Keratinocyte (primary cell): ENCODE results near the gene IRF4. TPM values are rescaled to one million over a fixed set of nuclear protein-coding genes. Genes with fewer than 3 reads are reported as not detected.

Experiments
- DNase-seq: peaks from one replicate; pipeline ENCODE4 v3.0.0-alpha.2; 2011; ENCODE audit warnings: low read depth, missing footprints, low spot score
- FAIRE-seq: peaks from 2 replicates; lab custom pipeline; 2011; peaks lifted over from hg19 to GRCh38; lab: Jason Lieb, UNC
- H2AFZ ChIP-seq: 2 replicates; pipeline ENCODE4 v1.6.0; 2012; ENCODE audit warnings: low read length, control low read depth, inconsistent platforms; ENCODE audit not compliant: control insufficient read depth
- H3K27ac ChIP-seq: 2 replicates; pipeline ENCODE4 v1.5.1; 2011; ENCODE audit warnings: low read length; ENCODE audit not compliant: control insufficient read depth, insufficient read depth
- H3K27me3 ChIP-seq: 3 replicates; pipeline ENCODE4 v1.6.0; 2011; ENCODE audit warnings: low read length; ENCODE audit not compliant: control insufficient read depth, insufficient read depth; ENCODE audit errors: extremely low read depth
- H3K36me3 ChIP-seq, 2 experiments: 2 replicates in 1 of 2; 3 replicates in 1 of 2; pipeline ENCODE4 v1.5.1; 2011; ENCODE audit warnings: low read length in 2 of 2, mild to moderate bottlenecking in 1 of 2; ENCODE audit not compliant: control insufficient read depth in 2 of 2, insufficient read depth in 2 of 2; ENCODE audit errors: extremely low read depth in 1 of 2
- H3K4me1 ChIP-seq: 3 replicates; pipeline ENCODE4 v1.5.1; 2011; ENCODE audit warnings: low read length; ENCODE audit not compliant: control insufficient read depth, insufficient read depth; ENCODE audit errors: extremely low read depth
- H3K4me2 ChIP-seq: 3 replicates; pipeline ENCODE4 v1.6.0; 2011; ENCODE audit warnings: low read depth, low read length; ENCODE audit not compliant: control insufficient read depth, insufficient read depth; ENCODE audit errors: extremely low read depth
- H3K4me3 ChIP-seq, 3 experiments: fragments of 200-600 bp in 1 of 3; sonication (generic) in 1 of 3; 2 replicates in 2 of 3; 3 replicates in 1 of 3; pipeline ENCODE4 v1.5.1; 2011 to 2016; ENCODE audit warnings: low read length in 3 of 3, mild to moderate bottlenecking in 3 of 3, control low read depth in 2 of 3, inconsistent platforms in 1 of 3, low read depth in 1 of 3, mixed read lengths in 1 of 3, mixed run types in 1 of 3, moderate library complexity in 1 of 3; ENCODE audit not compliant: control insufficient read depth in 2 of 3, insufficient read depth in 2 of 3; ENCODE audit errors: extremely low read depth in 1 of 3
- H3K79me2 ChIP-seq: 2 replicates; pipeline ENCODE4 v1.6.0; 2012; ENCODE audit warnings: low read length; ENCODE audit not compliant: control insufficient read depth, insufficient read depth
- H3K9ac ChIP-seq: 3 replicates; pipeline ENCODE4 v1.6.0; 2011; ENCODE audit warnings: low read length; ENCODE audit not compliant: control insufficient read depth, insufficient read depth; ENCODE audit errors: extremely low read depth
- H3K9me1 ChIP-seq: 3 replicates; pipeline ENCODE4 v1.6.0; 2011; ENCODE audit warnings: low read length; ENCODE audit not compliant: control insufficient read depth, insufficient read depth; ENCODE audit errors: extremely low read depth
- H3K9me3 ChIP-seq: 2 replicates; pipeline ENCODE4 v1.5.1; 2012; ENCODE audit warnings: low read depth, low read length; ENCODE audit not compliant: control insufficient read depth
- H4K20me1 ChIP-seq: 3 replicates; pipeline ENCODE4 v1.6.0; 2011; ENCODE audit warnings: low read length; ENCODE audit not compliant: control insufficient read depth, insufficient read depth; ENCODE audit errors: extremely low read depth
- CTCF ChIP-seq, 3 experiments: IDR thresholded peaks in 1 of 3; conservative IDR thresholded peaks in 1 of 3; optimal IDR thresholded peaks in 1 of 3; 2 replicates in 2 of 3; 3 replicates in 1 of 3; pipeline versions ENCODE3 to v1.5.1; 2011; ENCODE audit warnings: low read length in 3 of 3, mild to moderate bottlenecking in 3 of 3, moderate library complexity in 2 of 3, control low read depth in 1 of 3, inconsistent platforms in 1 of 3; ENCODE audit not compliant: insufficient read depth in 2 of 3; ENCODE audit errors: extremely low read depth in 1 of 3
- EZH2 ChIP-seq: IDR thresholded peaks from one replicate; pipeline ENCODE4 v1.6.1; 2012; ENCODE audit warnings: inconsistent platforms, mild to moderate bottlenecking, low read length, moderate library complexity
- dilution Hi-C: fragments of 300-500 bp; cut with MboI; formaldehyde crosslinking; loops from one replicate; pipeline ENCODE4 v1.7.0; 2020; ENCODE audit warnings: low sequenced_read_pairs; ENCODE audit not compliant: extremely low pct_ligation_motif_present
- polyA plus RNA-seq, 5 experiments: library from polyadenylated mRNA; depleted of rRNA in 3 of 5; stranded (reverse) in 3 of 5; stranded (forward) in 1 of 5; unstranded in 1 of 5; fragments of >200 nt; gene quantifications; 1 replicate in 1 of 5; 2 replicates in 3 of 5; 3 replicates in 1 of 5; pipeline versions ENCODE4 v1.2.1 to v1.2.3, GENCODE V29; 2011 to 2012; ENCODE audit warnings: missing spikeins in 2 of 5, low read depth in 1 of 5, low replicate concordance in 1 of 5

The IRF4 gene
- polyA plus RNA-seq, 1 donor (not counting 4 experiments of a cell fraction or from before 2014, with no cell fraction given) = 0.12 TPM

- dilution Hi-C loops = no loop called here
- Histone ChIP-seq H4K20me1 (no peaks in the 10 kb centered on the region), H3K9me3 (peaks cover 6% of the 10 kb centered on the region), H3K27ac (no peak overlapping the region), H3K9ac (no peak overlapping the region), H3K79me2 (no peaks in the 10 kb centered on the region), H3K4me3 (no peak overlapping the region), H3K9me1 (no peaks in the 10 kb centered on the region), H3K4me1 (no peaks in the 10 kb centered on the region), H3K27me3 (peaks cover 9% of the 10 kb centered on the region), H2AFZ (no peak overlapping the region), H3K4me2 (no peak overlapping the region), H3K36me3 (no peaks in the 10 kb centered on the region)
- DNase-seq (no peak), FAIRE-seq (no peak)
- TF ChIP-seq CTCF (optimal IDR thresholded peaks at IDR 0.05 in 1 of 3, IDR thresholded peaks at IDR 0.05 in 1 of 3, conservative IDR thresholded peaks at IDR 0.05 in 1 of 3; ENCODE audit: extremely low read depth in 1 of 3, insufficient read depth in 2 of 3, low read length in 3 of 3) (no peak), EZH2 (no peak)
These were observed 9.9 kb downstream of the IRF4 start for GRCh38 chr6:401239-401993.

- Histone ChIP-seq H2AFZ (no peak overlapping the region), H3K4me2 (no peak overlapping the region), H3K9ac (no peak overlapping the region), H3K27me3 (peaks cover 7% of the 10 kb centered on the region), H4K20me1 (no peaks in the 10 kb centered on the region), H3K36me3 (no peaks in the 10 kb centered on the region), H3K9me1 (no peaks in the 10 kb centered on the region), H3K9me3 (peaks cover 6% of the 10 kb centered on the region), H3K27ac (no peak overlapping the region), H3K4me3 (no peak overlapping the region), H3K4me1 (no peaks in the 10 kb centered on the region), H3K79me2 (no peaks in the 10 kb centered on the region)
- TF ChIP-seq EZH2 (no peak), CTCF (optimal IDR thresholded peaks at IDR 0.05 in 1 of 3, IDR thresholded peaks at IDR 0.05 in 1 of 3, conservative IDR thresholded peaks at IDR 0.05 in 1 of 3; ENCODE audit: extremely low read depth in 1 of 3, insufficient read depth in 2 of 3, low read length in 3 of 3) (no peak)
- DNase-seq (no peak), FAIRE-seq (no peak)
- dilution Hi-C loops = no loop called here
These were observed 10.6 kb downstream of the IRF4 start for GRCh38 chr6:401994-402640.
